ENCODE measurements around the gene ZNF804B.
A peak's percentile ranks its signal among the peaks of the same experiment; 100 is the strongest.
"Not testable (repeated sequence)": the region's sequence is repeated elsewhere in the genome, so short reads cannot be mapped to it uniquely, and the experiment has no call there.

The ZNF804B gene

DNA sequence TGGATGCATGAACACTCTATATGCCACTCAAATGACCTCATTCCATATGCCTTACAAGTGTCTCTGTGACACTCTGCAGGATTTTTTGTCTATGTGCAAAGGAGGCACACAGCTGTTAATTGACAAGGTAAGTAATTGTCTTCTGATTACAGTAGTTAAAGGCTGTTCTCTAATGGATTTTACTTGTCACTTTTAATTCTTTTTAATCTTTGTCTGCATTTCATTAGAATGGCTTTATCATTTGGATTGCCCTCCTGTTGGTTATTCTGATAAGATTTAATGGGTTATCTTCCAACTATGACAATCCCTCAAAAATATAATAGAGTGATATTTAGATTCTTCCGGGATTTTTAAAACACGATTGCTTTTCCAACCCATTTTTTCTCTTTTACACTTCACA is 326.1 kb downstream of the ZNF804B start:
- DNase-seq (ENCODE audit: low read depth) = no peak

DNA sequence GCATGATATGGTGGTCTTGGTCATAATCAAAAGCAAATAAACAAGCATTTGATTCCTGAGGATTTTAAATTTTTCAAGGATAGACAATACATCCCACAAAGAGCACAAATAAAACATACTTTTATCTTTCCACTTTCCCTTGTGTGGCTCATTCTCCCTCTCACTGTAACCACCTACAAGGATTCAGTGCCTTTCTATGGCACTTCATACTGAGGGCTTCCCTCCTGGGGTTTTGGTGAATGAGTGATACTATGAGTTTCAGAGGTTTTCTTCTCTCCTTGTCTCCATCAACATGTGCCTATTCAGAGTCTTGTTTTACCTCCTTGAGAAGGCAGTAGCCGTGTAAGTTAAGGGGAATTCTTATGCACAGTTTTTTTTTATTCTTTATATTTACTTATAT is 332.1 kb downstream of the ZNF804B start:
- no peak for DNase-seq (ENCODE audit: low read depth)

GRCh38 chr7:89094269-89094668 is 334.8 kb downstream of the ZNF804B start:
- DNase-seq (ENCODE audit: low read depth) = no peak

DNA sequence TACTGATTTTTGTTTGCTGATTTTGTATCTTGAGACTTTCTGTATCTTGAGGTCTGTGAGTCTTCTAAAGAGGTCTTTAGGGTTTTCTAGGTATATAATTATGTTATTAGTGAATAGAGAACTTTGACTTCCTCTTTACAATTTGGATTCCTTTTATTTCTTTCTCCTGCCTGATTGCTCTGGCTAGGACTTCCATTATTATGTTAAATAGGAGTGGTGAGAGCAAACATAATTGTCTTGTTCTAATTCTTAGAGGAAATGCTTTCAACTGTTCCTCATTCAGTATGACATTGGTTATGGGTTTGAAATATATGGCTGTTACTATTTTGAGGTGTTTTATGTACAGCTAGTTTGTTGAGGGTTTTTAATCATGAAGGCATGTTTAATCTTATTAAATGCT is 344.1 kb downstream of the ZNF804B start:
- no peak for DNase-seq (ENCODE audit: low read depth)

GRCh38 chr7:89104748-89105685 is 345.5 kb downstream of the ZNF804B start:
- peak; percentile 40 for DNase-seq (ENCODE audit: low read depth)

DNA sequence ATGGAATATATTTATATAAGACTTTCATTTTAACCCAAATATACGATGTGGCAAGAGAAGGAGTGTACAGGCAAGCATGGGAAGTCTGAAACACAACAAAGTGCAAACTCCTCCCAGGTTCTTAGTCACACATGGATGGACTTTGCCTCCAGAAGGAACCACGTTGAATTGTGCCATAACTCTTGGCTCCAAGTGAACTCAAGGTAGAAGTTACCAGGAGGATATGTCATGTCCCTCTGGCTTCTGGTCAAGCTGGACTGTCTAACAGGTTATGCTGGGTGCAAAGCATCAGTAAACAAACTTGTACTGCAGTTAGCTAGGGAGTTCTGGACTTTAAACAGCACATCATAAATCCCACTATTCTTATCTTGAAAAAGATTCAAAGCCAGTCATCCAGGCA is 364.4 kb downstream of the ZNF804B start:
- no peak for DNase-seq (ENCODE audit: low read depth)

- no peak for DNase-seq (ENCODE audit: low read depth)
These were observed 370.3 kb downstream of the ZNF804B start for GRCh38 chr7:89129600-89130375.

DNA sequence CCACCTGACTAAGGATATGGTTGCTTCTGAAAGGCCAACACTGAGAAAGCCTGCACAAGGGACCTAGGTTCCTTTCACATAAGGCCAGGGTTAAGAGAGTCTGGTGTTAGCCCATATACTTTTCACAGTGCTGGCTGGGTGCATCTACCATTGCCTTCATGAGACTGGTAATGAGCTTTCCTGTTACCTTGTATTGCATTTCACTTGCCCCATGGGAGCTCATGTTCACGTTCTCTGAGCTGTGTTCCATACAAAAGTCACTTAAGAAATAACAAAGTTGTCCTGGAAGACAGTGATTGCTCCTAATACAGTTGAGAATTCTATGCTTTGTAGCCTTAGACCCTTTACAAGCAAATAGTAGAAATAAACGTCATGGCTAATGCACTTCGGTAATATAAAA is 373.9 kb downstream of the ZNF804B start:
- no peak for DNase-seq (ENCODE audit: low read depth)

- no peak for DNase-seq (ENCODE audit: low read depth)
These were observed 374.3 kb downstream of the ZNF804B start for GRCh38 chr7:89133819-89134218.

GRCh38 chr7:89145801-89146200 is 386.3 kb downstream of the ZNF804B start:
- DNase-seq (ENCODE audit: low read depth) = no peak

GRCh38 chr7:89160107-89160506 is 400.6 kb downstream of the ZNF804B start:
- no peak for DNase-seq (ENCODE audit: low read depth)

- DNase-seq (ENCODE audit: low read depth) = no peak
These were observed 405.9 kb downstream of the ZNF804B start for GRCh38 chr7:89165421-89165820.

- no peak for DNase-seq (ENCODE audit: low read depth)
These were observed 411.1 kb downstream of the ZNF804B start for GRCh38 chr7:89170628-89171027.

GRCh38 chr7:89182116-89182515 is 422.6 kb downstream of the ZNF804B start:
- no peak for DNase-seq (ENCODE audit: low read depth)

GRCh38 chr7:89183712-89184111 is 424.2 kb downstream of the ZNF804B start:
- DNase-seq (ENCODE audit: low read depth) = no peak

GRCh38 chr7:89200758-89201157 is 441.3 kb downstream of the ZNF804B start:
- no peak for DNase-seq (ENCODE audit: low read depth)

- DNase-seq (ENCODE audit: low read depth) = peak; percentile 8
These were observed 464.4 kb downstream of the ZNF804B start for GRCh38 chr7:89223900-89224395.

DNA sequence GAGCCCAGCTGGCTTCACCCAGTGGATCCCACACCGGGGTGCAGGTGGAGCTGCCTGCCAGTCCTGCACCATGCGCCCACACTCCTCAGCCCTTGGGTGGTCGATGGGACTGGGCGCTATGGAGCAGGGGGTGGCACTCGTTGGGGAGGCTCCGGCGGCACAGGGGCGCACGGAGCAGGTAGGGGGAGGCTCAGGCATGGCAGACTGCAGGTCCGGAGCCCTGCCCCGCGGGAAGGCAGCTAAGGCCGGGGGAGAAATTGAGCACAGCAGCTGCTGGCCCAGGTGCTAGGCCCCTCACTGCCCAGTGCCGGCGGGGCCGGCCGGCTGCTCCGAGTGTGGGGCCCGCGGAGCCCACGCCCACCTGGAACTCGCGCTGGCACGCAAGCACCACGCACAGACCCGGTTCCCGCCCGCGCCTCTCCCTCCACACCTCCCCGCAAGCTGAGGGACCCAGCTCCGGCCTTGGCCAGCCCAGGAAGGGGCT is 469.2 kb downstream of the ZNF804B start:
- DNase-seq (ENCODE audit: low read depth) = not testable (repeated sequence)

DNA sequence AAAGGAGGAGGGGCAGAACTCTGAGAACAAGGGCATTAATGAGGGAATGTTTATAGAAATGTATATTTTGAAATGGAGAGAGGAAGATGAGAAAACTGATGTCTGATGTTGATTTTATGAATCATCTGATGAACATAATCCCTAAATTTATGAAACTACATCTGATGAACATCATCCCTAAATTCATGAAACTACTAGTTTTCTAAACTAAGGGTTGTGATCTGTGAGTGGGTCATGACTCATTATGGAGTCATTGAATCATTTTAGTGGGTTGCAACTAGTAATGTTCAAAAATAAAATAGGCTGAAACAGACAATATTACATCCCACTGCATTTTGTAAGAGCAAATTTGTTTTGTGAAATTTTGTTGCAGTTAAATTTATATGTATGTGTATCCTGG is 478.7 kb downstream of the ZNF804B start:
- peak; percentile 48 for DNase-seq (ENCODE audit: low read depth)

DNA sequence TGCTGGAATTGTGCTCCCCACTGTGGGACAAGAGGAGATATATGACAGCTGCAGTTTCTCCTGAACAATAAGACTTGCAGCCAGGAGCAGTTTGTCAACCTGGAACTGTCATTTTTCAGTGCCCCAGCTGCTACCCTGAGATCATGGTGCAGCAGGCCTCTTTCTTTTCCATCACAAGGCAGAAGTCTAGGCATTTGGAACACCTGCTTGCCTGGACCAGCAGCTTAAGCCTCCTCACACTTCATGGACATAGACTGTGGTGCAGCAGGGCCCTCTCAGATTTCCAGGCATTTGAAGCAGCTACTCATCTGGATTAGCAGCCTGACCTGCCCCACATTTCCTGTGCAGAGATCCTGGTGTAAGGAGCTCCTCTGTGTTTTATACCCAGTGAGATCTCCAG is 486.7 kb downstream of the ZNF804B start:
- no peak for DNase-seq (ENCODE audit: low read depth)

DNA sequence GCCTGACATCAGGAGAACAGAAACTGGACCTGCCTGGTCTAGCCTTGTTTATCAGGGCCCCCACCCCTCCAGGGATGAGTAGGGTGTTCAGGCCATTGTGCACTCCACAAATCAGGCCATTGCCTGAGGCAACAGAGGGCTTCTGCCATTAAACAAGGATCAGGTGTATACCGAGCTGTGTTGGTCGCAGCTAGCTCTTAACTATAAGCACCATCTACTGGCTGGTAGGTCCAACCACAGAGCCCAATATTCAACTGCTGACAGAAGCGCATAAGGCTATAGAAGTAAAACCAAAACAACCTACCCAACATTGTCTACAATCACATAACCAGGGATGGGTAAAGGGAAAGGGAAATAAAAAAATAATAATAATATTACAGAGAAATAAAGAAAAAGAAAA is 487.7 kb downstream of the ZNF804B start:
- no peak for DNase-seq (ENCODE audit: low read depth)

DNA sequence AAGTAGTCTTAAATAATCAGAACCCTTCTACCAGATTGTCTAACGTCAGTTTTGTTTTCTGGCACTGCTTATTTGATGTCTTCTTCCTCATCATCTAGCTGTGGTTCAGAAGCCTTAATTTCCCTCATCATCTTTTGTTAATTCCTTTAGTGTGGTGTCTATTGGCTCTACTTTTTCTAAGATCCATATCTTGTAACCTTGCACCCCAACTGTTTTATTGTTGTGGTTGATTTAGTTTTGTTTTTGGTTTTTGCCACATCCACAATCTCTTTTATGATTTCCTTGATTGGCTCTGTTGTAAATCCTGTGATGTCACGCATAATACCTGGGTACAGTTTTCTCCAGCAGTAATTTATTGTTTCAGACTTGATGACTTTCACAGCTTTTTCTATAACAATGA is 499.6 kb downstream of the ZNF804B start:
- no peak for DNase-seq (ENCODE audit: low read depth)

DNA sequence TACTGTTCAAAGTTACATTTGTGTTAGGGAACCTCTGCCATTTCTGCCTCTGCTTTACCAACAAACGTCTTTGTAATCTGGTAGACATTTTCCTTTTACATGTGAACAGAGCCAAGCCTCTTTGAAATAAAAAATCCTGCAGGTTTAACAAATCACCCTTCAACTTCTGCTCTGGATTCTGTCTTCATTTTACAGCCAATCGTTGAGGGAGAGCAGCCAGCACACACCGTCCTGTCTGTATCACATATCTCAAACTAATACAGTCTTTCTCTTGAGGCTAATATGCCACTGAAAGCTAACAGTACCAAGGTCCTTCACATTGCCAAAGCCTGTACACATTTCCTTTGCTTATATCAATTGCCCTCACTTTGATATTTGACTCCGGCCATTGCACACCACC is 504.6 kb downstream of the ZNF804B start:
- DNase-seq (ENCODE audit: low read depth) = no peak

All from EH (cell line).